Activated T-helper 17 cell treated with anti-CD3 and anti-CD28 coated beads, Interleukin-2, amount 50 U/mL, for 72 hours (primary cell): ENCODE data around the gene MSANTD7. TPM values are rescaled to one million over a fixed set of nuclear protein-coding genes. Genes with fewer than 3 reads are reported as not detected.
A peak's percentile ranks its signal among the peaks of the same experiment; 100 is the strongest.
"Not testable (repeated sequence)": the region's sequence is repeated elsewhere in the genome, so short reads cannot be mapped to it uniquely, and the experiment has no call there.

Experiments
- ATAC-seq: fragments of 150-1000 bp; cut with Tn5 transposase; replicated peaks from 2 replicates; pipeline ENCODE4 v1.10.0; 2021; ENCODE audit warnings: mild to moderate bottlenecking, moderate library complexity
- H3K27ac Mint-ChIP-seq: one replicate; pipeline ENCODE4 v1.8.0; 2022; ENCODE audit warnings: mixed read lengths
- H3K27me3 Mint-ChIP-seq: one replicate; pipeline ENCODE4 v1.8.0; 2022; ENCODE audit warnings: mixed read lengths
- H3K36me3 Mint-ChIP-seq: one replicate; pipeline ENCODE4 v1.8.0; 2022; ENCODE audit warnings: low read depth, mild to moderate bottlenecking, mixed read lengths
- H3K4me1 Mint-ChIP-seq: one replicate; pipeline ENCODE4 v1.8.0; 2022; ENCODE audit warnings: mixed read lengths
- H3K4me3 Mint-ChIP-seq: one replicate; pipeline ENCODE4 v1.8.0; 2022; ENCODE audit warnings: mild to moderate bottlenecking, mixed read lengths
- H3K9me3 Mint-ChIP-seq: one replicate; pipeline ENCODE4 v1.8.0; 2022; ENCODE audit warnings: mixed read lengths
- total RNA-seq, 2 donors: library from RNA; stranded (reverse); gene quantifications; one replicate each; pipeline ENCODE4 v1.2.3, GENCODE V29; 2022

The MSANTD7 gene
- total RNA-seq, 2 donors from 2014 or later = 15.7 to 23.4 TPM

DNA sequence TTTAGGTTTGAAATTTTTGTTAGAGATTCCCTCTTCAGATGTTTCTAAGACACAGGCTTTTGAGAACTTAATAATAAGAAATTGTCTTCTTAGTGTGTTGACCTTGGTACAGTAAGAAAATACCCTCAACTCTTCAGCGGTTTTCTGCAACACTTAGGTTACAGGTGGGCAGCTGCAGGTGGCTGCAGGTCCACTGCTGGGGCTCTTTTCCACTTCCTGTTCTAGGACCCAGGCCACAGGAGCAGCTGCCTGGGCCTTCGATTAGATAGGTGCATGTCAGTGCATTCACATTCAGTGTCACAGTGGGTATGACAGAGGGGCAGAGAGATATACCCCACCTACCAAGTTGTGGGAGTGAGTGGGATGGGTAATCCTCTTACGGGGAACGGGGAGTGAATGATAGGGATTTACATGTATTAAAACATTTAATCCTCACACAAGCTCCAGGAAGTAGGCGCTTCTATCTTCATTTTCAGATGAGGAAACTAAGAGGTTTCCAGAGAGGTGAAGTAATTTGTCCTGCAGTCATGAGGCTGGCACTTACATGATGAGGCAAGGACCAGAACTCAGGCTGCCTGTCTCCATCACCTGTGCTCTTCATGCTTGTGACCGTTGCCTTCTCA is 20.3 kb downstream of the MSANTD7 start:
- no peaks in the 10 kb centered on the region for H3K9me3 Mint-ChIP-seq
- no peak overlapping the region for H3K4me3 Mint-ChIP-seq
- peaks cover 91% of the 10 kb centered on the region for H3K36me3 Mint-ChIP-seq
- ATAC-seq = no peak
- no peak overlapping the region for H3K27ac Mint-ChIP-seq
- no peaks in the 10 kb centered on the region for H3K27me3 Mint-ChIP-seq
- no peaks in the 10 kb centered on the region for H3K4me1 Mint-ChIP-seq

GRCh38 chr10:14859043-14859442 is 20.9 kb downstream of the MSANTD7 start:
- peaks cover 90% of the 10 kb centered on the region for H3K36me3 Mint-ChIP-seq
- no peak for ATAC-seq
- H3K4me3 Mint-ChIP-seq = no peak overlapping the region
- no peak overlapping the region for H3K27ac Mint-ChIP-seq
- no peaks in the 10 kb centered on the region for H3K27me3 Mint-ChIP-seq
- H3K9me3 Mint-ChIP-seq = no peaks in the 10 kb centered on the region
- no peaks in the 10 kb centered on the region for H3K4me1 Mint-ChIP-seq

GRCh38 chr10:14859775-14860174 is 21.7 kb downstream of the MSANTD7 start:
- H3K4me3 Mint-ChIP-seq = no peak overlapping the region
- H3K9me3 Mint-ChIP-seq = no peaks in the 10 kb centered on the region
- no peak for ATAC-seq
- no peaks in the 10 kb centered on the region for H3K4me1 Mint-ChIP-seq
- peak overlapping the region; percentile 8 for H3K27ac Mint-ChIP-seq
- peaks cover 88% of the 10 kb centered on the region for H3K36me3 Mint-ChIP-seq
- no peaks in the 10 kb centered on the region for H3K27me3 Mint-ChIP-seq

DNA sequence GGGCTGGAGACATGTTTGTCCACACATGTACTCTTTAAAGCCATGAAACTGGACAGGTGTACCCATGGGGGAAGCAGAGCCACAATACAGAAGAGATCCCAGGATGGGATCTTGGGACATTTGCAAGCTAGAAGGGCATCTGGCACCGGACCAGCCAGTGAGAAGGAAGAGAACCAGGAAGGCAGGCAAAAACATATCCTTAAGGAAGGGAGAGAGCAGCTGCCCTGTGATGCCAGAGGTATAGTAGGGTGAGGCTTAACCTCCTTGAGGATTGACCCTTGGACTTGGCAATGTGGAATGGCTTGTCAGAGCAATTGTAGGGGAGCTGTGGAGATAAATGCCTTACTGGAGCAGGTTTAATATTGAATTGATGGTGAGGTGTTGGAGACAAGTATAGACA is 22.7 kb downstream of the MSANTD7 start:
- peaks cover 85% of the 10 kb centered on the region for H3K36me3 Mint-ChIP-seq
- H3K4me3 Mint-ChIP-seq = no peak overlapping the region
- H3K4me1 Mint-ChIP-seq = no peaks in the 10 kb centered on the region
- H3K9me3 Mint-ChIP-seq = no peaks in the 10 kb centered on the region
- no peak for ATAC-seq
- peak overlapping the region; percentile 8 for H3K27ac Mint-ChIP-seq
- no peaks in the 10 kb centered on the region for H3K27me3 Mint-ChIP-seq

- H3K27me3 Mint-ChIP-seq, H3K4me3 Mint-ChIP-seq, H3K4me1 Mint-ChIP-seq, ATAC-seq, H3K27ac Mint-ChIP-seq, H3K9me3 Mint-ChIP-seq: not testable (repeated sequence)
- H3K36me3 Mint-ChIP-seq = peaks cover 76% of the 10 kb centered on the region
Observed at GRCh38 chr10:14864466-14864865, 26.4 kb downstream of the MSANTD7 start.

- H3K4me3 Mint-ChIP-seq, H3K27me3 Mint-ChIP-seq, H3K4me1 Mint-ChIP-seq, H3K27ac Mint-ChIP-seq, H3K9me3 Mint-ChIP-seq, ATAC-seq: not testable (repeated sequence)
- peaks cover 76% of the 10 kb centered on the region for H3K36me3 Mint-ChIP-seq
Observed at GRCh38 chr10:14864871-14865270, 26.8 kb downstream of the MSANTD7 start.

- H3K27me3 Mint-ChIP-seq = no peaks in the 10 kb centered on the region
- H3K27ac Mint-ChIP-seq = no peak overlapping the region
- no peaks in the 10 kb centered on the region for H3K9me3 Mint-ChIP-seq
- peaks cover 45% of the 10 kb centered on the region for H3K36me3 Mint-ChIP-seq
- ATAC-seq = no peak
- H3K4me3 Mint-ChIP-seq = no peak overlapping the region
- H3K4me1 Mint-ChIP-seq = peaks cover 6% of the 10 kb centered on the region
Observed at GRCh38 chr10:14873090-14873760, 35.1 kb downstream of the MSANTD7 start.

GRCh38 chr10:14875941-14876340 is 37.8 kb downstream of the MSANTD7 start:
- H3K4me1 Mint-ChIP-seq = peaks cover 6% of the 10 kb centered on the region
- no peak for ATAC-seq
- H3K27me3 Mint-ChIP-seq = no peaks in the 10 kb centered on the region
- no peak overlapping the region for H3K27ac Mint-ChIP-seq
- H3K36me3 Mint-ChIP-seq = peaks cover 19% of the 10 kb centered on the region
- no peaks in the 10 kb centered on the region for H3K9me3 Mint-ChIP-seq
- peak overlapping the region; percentile 93 for H3K4me3 Mint-ChIP-seq

GRCh38 chr10:14876764-14877163 is 38.7 kb downstream of the MSANTD7 start:
- Mint-ChIP-seq H3K4me1 (peaks cover 6% of the 10 kb centered on the region), H3K36me3 (peaks cover 11% of the 10 kb centered on the region), H3K4me3 (peak overlapping the region; percentile 93), H3K9me3 (no peaks in the 10 kb centered on the region), H3K27me3 (no peaks in the 10 kb centered on the region), H3K27ac (peak overlapping the region; percentile 88)
- ATAC-seq = no peak

GRCh38 chr10:14878266-14879123 is 40.4 kb downstream of the MSANTD7 start, which contains the start of gene SUV39H2:
Gene SUV39H2 (plus strand): TSS chr10:14878866. CDS start chr10:14878889, 23 bp downstream.
- H3K27ac Mint-ChIP-seq = peak within 1 kb of the TSS; percentile 93
- H3K9me3 Mint-ChIP-seq = no peaks in the 10 kb centered on the region
- H3K27me3 Mint-ChIP-seq = no peaks in the 10 kb centered on the region
- peak; percentile 96 for ATAC-seq
- peak within 1 kb of the TSS; percentile 93 for H3K4me3 Mint-ChIP-seq
- peaks cover 6% of the 10 kb centered on the region for H3K4me1 Mint-ChIP-seq
- peaks cover 21% of the 10 kb centered on the region for H3K36me3 Mint-ChIP-seq

GRCh38 chr10:14879124-14879927 is 41.2 kb downstream of the MSANTD7 start:
- Mint-ChIP-seq H3K36me3 (peaks cover 21% of the 10 kb centered on the region), H3K9me3 (no peaks in the 10 kb centered on the region), H3K27ac (peak overlapping the region; percentile 93), H3K4me3 (peak overlapping the region; percentile 93), H3K27me3 (no peaks in the 10 kb centered on the region), H3K4me1 (peaks cover 6% of the 10 kb centered on the region)
- ATAC-seq = no peak

GRCh38 chr10:14879928-14880193 is 41.8 kb downstream of the MSANTD7 start:
- H3K9me3 Mint-ChIP-seq = no peaks in the 10 kb centered on the region
- no peaks in the 10 kb centered on the region for H3K27me3 Mint-ChIP-seq
- H3K4me1 Mint-ChIP-seq = peaks cover 6% of the 10 kb centered on the region
- ATAC-seq = no peak
- peaks cover 21% of the 10 kb centered on the region for H3K36me3 Mint-ChIP-seq
- H3K27ac Mint-ChIP-seq = peak overlapping the region; percentile 93
- peak overlapping the region; percentile 93 for H3K4me3 Mint-ChIP-seq

DNA sequence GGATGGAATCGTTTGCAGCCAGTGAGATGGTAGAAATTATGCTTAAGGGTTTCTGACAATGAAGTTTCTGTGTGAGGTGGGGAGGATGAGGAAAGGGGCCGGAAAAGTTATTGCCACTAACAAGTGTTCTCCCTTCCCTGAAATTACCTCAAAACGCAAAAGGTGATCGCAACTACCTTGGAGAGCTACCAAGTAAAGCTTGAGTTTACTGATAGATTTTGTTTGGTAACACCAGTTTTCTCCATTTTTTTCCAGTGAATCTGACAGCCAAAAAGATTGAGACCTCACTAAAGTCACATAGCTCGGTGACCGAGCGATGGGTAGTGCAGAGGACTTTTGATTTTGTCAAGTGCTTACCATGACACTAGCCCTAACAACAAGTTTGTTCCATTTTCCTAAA is 42.1 kb downstream of the MSANTD7 start:
- H3K4me3 Mint-ChIP-seq = peak overlapping the region; percentile 93
- peaks cover 21% of the 10 kb centered on the region for H3K36me3 Mint-ChIP-seq
- peaks cover 6% of the 10 kb centered on the region for H3K4me1 Mint-ChIP-seq
- H3K27me3 Mint-ChIP-seq = no peaks in the 10 kb centered on the region
- peak overlapping the region; percentile 93 for H3K27ac Mint-ChIP-seq
- no peak for ATAC-seq
- no peaks in the 10 kb centered on the region for H3K9me3 Mint-ChIP-seq

GRCh38 chr10:14884082-14884481 is 46.0 kb downstream of the MSANTD7 start:
- Mint-ChIP-seq H3K4me1 (peaks cover under 1% of the 10 kb centered on the region), H3K27me3 (no peaks in the 10 kb centered on the region), H3K4me3 (no peak overlapping the region), H3K36me3 (peaks cover 16% of the 10 kb centered on the region), H3K9me3 (no peaks in the 10 kb centered on the region), H3K27ac (no peak overlapping the region)
- ATAC-seq = peak; percentile 67
